SK-N-MC (cell line): Measurements from ENCODE around the gene POU4F2.

Source experiments
- EZH2 ChIP-seq: fragments of 200-600 bp; sonication (generic); IDR thresholded peaks from one replicate; pipeline ENCODE4 v1.6.1; 2017; ENCODE audit warnings: antibody characterized with exemption
- FOXP2 ChIP-seq: optimal IDR thresholded peaks from 2 replicates; pipeline ENCODE3; 2011; ENCODE audit warnings: mild to moderate bottlenecking, moderate library complexity; ENCODE audit not compliant: insufficient read depth; ENCODE audit errors: extremely low read length, control extremely low read depth
- POLR2AphosphoS5 ChIP-seq: IDR thresholded peaks from 2 replicates; pipeline ENCODE4 v1.6.1; 2012; ENCODE audit warnings: mild to moderate bottlenecking, low read depth, low read length, borderline replicate concordance

DNA sequence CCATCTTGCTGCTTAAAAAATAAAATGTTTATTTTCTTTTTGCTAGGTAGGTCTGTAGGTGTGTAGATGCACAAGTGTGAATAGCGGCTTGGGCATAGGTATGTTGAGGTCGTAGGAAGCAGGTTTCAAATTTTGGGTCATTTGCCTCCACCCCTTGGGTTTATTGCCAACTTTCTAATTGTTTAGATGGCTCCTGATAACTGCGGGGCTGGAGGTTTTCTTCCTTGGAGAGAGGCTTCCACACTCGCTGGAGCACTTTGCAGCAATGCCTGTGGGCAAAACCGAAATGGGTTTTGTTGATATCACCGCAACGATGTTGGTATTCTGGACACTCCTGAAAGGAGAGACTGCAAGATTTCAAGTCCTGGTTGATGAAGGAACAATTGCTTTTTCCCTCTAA lies 3.9 kb upstream of the POU4F2 start:
- TF ChIP-seq EZH2 = no peak
- TF ChIP-seq POLR2AphosphoS5 = no peak
- TF ChIP-seq FOXP2 = no peak
